ENCODE results near the gene KLRB1.

Gene KLRB1

GRCh38 chr12:9634969-9635754 is 27.4 kb upstream of the KLRB1 start:
- H3K27me3 ChIP-seq (ENCODE audit: insufficient read depth, poor library complexity, severe bottlenecking): no peaks in the 10 kb centered on the region
- no peak for TF ChIP-seq CTCF (IDR thresholded peaks at IDR 0.05; ENCODE audit: insufficient read depth, low read length)
- TF ChIP-seq GABPA (IDR thresholded peaks at IDR 0.05; ENCODE audit: low read depth): no peak
- TF ChIP-seq POLR2AphosphoS5 (IDR thresholded peaks at IDR 0.05; ENCODE audit: low read depth): no peak
- H3K27ac ChIP-seq (replicated peaks): no peak overlapping the region; the same call in 1 of the 2 replicates
- no peak overlapping the region for H3K4me3 ChIP-seq (replicated peaks; ENCODE audit: insufficient read depth, low read length)
- DNase-seq (ENCODE audit: low read depth in 1 of 2, low spot score in 1 of 2): no peak

GRCh38 chr12:9634177-9634803 is 26.6 kb upstream of the KLRB1 start:
- no peak overlapping the region for H3K4me3 ChIP-seq (replicated peaks; ENCODE audit: insufficient read depth, low read length)
- H3K27me3 ChIP-seq (ENCODE audit: insufficient read depth, poor library complexity, severe bottlenecking): no peaks in the 10 kb centered on the region
- peak in 1 of 2 experiments; percentile 68 for DNase-seq (ENCODE audit: low read depth in 1 of 2, low spot score in 1 of 2)
- no peak for TF ChIP-seq REST (IDR thresholded peaks at IDR 0.05; ENCODE audit: insufficient replicate concordance, low read depth)
- no peak for TF ChIP-seq SPI1 (IDR thresholded peaks at IDR 0.05; ENCODE audit: borderline replicate concordance, low read depth)
- TF ChIP-seq CTCF (IDR thresholded peaks at IDR 0.05; ENCODE audit: insufficient read depth, low read length): peak; percentile 36
- no peak for TF ChIP-seq POLR2AphosphoS5 (IDR thresholded peaks at IDR 0.05; ENCODE audit: low read depth)
- TF ChIP-seq GABPA (IDR thresholded peaks at IDR 0.05; ENCODE audit: low read depth): no peak
- no peak overlapping the region for H3K27ac ChIP-seq (replicated peaks)

- Histone ChIP-seq H3K27me3 (ENCODE audit: insufficient read depth, poor library complexity, severe bottlenecking) (no peaks in the 10 kb centered on the region), H3K27ac (replicated peaks) (no peak overlapping the region), H3K4me3 (replicated peaks; ENCODE audit: insufficient read depth, low read length) (no peak overlapping the region)
- no peak for DNase-seq (ENCODE audit: low read depth in 1 of 2, low spot score in 1 of 2)
- TF ChIP-seq CTCF (IDR thresholded peaks at IDR 0.05; ENCODE audit: insufficient read depth, low read length) (no peak), GABPA (IDR thresholded peaks at IDR 0.05; ENCODE audit: low read depth) (no peak), SPI1 (IDR thresholded peaks at IDR 0.05; ENCODE audit: borderline replicate concordance, low read depth) (no peak), POLR2AphosphoS5 (IDR thresholded peaks at IDR 0.05; ENCODE audit: low read depth) (no peak), REST (IDR thresholded peaks at IDR 0.05; ENCODE audit: insufficient replicate concordance, low read depth) (no peak)
Measured at GRCh38 chr12:9632766-9633165, 25.1 kb upstream of the KLRB1 start.

All from HL-60 (cell line).